Erythroblast (primary cell): Measurements from ENCODE around the gene CENPK.

Experiments used
- GATA1 ChIP-seq: IDR thresholded peaks from 2 replicates; pipeline ENCODE4 v1.6.1; 2011; ENCODE audit warnings: low read depth, mild to moderate bottlenecking, control low read depth, low read length, moderate library complexity
- POLR2A ChIP-seq: IDR thresholded peaks from 2 replicates; pipeline ENCODE4 v1.6.1; 2011; ENCODE audit warnings: mild to moderate bottlenecking, low read length

- no peak for TF ChIP-seq POLR2A
- TF ChIP-seq GATA1: no peak
Measured at GRCh38 chr5:65548281-65548680, 14.7 kb downstream of the CENPK start.
